ENCODE measurements around the gene PPP6R2.

The PPP6R2 gene

DNA sequence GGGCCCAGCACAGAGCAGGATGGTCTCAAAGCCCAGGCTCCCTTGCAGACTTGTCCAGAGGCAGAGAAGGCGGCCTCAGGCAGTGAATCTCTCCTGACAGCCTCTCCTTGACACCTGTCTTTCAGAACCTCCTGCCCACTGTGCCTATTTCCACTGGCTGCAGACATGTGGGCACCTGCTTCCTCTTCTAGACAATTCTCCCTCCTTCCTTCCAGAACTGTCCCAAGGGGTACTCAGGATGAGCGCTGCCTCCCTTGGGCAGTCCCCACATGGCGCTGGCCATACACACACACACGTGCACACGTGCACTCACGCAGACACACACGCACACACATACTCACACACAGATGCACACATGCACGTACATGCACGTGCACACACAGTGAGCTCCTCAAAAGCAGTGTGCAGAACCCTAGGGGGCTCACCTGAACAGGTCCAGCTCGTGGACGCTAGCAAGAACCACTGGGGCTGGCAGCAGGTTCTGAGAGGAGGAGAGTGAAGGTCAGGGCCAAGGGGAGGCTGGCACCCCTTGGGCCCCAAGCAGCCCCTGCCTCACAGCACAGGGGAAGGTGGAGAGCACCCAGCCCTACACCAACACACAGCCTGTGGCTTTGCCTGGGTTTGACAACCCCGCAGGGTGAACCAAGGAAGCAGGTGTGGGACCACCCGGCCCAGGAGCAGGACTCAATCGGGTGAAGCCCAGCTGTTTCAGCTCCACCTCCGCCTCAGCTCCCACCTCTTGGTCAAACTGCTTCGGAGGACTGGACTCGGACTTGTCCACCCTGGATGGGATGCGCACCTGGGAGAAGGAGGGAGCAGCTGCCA, 27.6 kb upstream of the PPP6R2 start:
- Histone ChIP-seq H3K27me3 (ENCODE audit: insufficient read depth, poor library complexity, severe bottlenecking) (no peaks in the 10 kb centered on the region), H3K9me3 (ENCODE audit: severe bottlenecking) (no peaks in the 10 kb centered on the region), H3K36me3 (ENCODE audit: low read depth) (no peaks in the 10 kb centered on the region), H3K4me1 (ENCODE audit: insufficient read depth, poor library complexity, severe bottlenecking) (peaks cover 10% of the 10 kb centered on the region), H3K4me3 (ENCODE audit: severe bottlenecking) (no peak overlapping the region), H3K27ac (ENCODE audit: poor library complexity, severe bottlenecking) (no peak overlapping the region)
- TF ChIP-seq, protein P1, sequence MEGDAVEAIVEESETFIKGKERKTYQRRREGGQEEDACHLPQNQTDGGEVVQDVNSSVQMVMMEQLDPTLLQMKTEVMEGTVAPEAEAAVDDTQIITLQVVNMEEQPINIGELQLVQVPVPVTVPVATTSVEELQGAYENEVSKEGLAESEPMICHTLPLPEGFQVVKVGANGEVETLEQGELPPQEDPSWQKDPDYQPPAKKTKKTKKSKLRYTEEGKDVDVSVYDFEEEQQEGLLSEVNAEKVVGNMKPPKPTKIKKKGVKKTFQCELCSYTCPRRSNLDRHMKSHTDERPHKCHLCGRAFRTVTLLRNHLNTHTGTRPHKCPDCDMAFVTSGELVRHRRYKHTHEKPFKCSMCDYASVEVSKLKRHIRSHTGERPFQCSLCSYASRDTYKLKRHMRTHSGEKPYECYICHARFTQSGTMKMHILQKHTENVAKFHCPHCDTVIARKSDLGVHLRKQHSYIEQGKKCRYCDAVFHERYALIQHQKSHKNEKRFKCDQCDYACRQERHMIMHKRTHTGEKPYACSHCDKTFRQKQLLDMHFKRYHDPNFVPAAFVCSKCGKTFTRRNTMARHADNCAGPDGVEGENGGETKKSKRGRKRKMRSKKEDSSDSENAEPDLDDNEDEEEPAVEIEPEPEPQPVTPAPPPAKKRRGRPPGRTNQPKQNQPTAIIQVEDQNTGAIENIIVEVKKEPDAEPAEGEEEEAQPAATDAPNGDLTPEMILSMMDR (IDR thresholded peaks at IDR 0.05; ENCODE audit: poor library complexity, severe bottlenecking), result no peak
- ATAC-seq (ENCODE audit: low read depth) (no peak), DNase-seq (ENCODE audit: low spot score) (no peak)

DNA sequence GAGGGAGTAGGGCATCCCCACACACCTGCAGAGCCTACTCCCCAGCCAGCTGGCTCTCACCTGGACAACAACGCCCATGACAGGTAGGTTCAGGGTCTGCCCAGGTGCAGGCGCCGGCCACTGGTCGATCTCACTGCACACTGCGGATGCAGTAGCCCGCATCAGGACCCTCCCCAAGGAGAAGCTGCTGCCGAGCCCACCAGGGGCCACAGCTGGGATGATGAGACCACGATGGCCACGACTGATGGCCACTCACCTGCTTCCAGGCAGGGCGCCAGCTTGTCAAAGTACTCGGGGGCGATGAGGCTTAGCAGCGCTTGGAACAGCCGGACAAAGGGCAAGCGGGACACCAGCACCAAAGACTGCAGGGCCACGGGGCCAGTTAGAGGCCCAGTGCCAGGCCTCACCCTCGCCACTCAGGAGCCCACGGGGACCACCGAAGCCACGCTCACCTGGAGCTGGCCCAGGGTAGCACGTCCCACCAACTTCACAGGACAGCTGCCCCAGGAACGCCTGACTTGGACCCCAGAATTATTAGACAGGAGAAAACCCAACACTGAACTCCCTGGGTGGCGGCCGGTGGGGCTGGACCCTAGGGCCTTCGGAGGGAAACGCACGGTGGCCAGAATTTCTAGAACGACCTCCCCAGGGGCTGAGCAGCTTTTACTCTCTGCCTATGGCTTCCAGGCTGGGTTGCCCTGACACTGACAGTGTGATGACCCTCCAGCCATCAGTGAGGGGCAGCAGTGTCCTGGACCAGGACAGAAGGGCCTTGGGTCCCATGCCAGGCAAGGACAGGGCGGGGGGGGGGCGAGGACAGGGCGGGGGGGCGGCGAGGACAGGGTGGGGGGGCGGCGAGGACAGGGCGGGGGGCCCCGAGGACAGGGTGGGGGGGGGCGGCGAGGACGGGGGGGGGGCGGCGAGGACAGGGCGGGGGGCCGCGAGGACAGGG, 26.7 kb upstream of the PPP6R2 start:
- peaks cover 10% of the 10 kb centered on the region for H3K4me1 ChIP-seq (ENCODE audit: insufficient read depth, poor library complexity, severe bottlenecking)
- H3K36me3 ChIP-seq (ENCODE audit: low read depth), result no peaks in the 10 kb centered on the region
- no peak overlapping the region for H3K27ac ChIP-seq (ENCODE audit: poor library complexity, severe bottlenecking)
- no peak for ATAC-seq (ENCODE audit: low read depth)
- no peaks in the 10 kb centered on the region for H3K27me3 ChIP-seq (ENCODE audit: insufficient read depth, poor library complexity, severe bottlenecking)
- H3K4me3 ChIP-seq (ENCODE audit: severe bottlenecking), result no peak overlapping the region
- no peak for DNase-seq (ENCODE audit: low spot score)
- TF ChIP-seq, protein P1 (IDR thresholded peaks at IDR 0.05; ENCODE audit: poor library complexity, severe bottlenecking), result no peak
- H3K9me3 ChIP-seq (ENCODE audit: severe bottlenecking), result no peaks in the 10 kb centered on the region

DNA sequence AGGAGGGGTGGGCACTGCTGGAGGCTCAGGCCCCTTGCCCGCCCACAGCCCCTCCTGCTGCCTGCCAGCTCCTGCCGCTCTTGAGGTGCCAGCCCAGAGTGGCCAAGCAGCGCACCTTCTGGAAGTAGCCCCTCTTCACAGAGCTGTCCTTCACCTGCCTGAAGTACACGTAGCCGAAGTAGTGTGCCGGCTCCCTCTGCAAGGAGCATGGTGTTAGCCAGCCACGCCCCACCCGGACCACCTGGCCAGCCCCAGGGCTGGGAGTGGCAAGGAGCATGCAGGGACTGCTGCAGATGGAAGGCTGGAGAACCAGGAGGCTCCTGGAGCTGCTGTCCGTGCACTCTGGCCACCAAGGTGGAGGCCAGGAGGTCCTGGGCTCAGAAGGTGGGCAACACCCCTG, 25.9 kb upstream of the PPP6R2 start:
- no peaks in the 10 kb centered on the region for H3K36me3 ChIP-seq (ENCODE audit: low read depth)
- H3K4me3 ChIP-seq (ENCODE audit: severe bottlenecking), result no peak overlapping the region
- ATAC-seq (ENCODE audit: low read depth), result peak; percentile 33; the same call in 2 of the 3 replicates
- H3K27ac ChIP-seq (ENCODE audit: poor library complexity, severe bottlenecking), result no peak overlapping the region
- peak; percentile 64 for DNase-seq (ENCODE audit: low spot score)
- TF ChIP-seq, protein P1 (IDR thresholded peaks at IDR 0.05; ENCODE audit: poor library complexity, severe bottlenecking), result no peak
- peaks cover 10% of the 10 kb centered on the region for H3K4me1 ChIP-seq (ENCODE audit: insufficient read depth, poor library complexity, severe bottlenecking)
- H3K9me3 ChIP-seq (ENCODE audit: severe bottlenecking), result no peaks in the 10 kb centered on the region
- H3K27me3 ChIP-seq (ENCODE audit: insufficient read depth, poor library complexity, severe bottlenecking), result no peaks in the 10 kb centered on the region

DNA sequence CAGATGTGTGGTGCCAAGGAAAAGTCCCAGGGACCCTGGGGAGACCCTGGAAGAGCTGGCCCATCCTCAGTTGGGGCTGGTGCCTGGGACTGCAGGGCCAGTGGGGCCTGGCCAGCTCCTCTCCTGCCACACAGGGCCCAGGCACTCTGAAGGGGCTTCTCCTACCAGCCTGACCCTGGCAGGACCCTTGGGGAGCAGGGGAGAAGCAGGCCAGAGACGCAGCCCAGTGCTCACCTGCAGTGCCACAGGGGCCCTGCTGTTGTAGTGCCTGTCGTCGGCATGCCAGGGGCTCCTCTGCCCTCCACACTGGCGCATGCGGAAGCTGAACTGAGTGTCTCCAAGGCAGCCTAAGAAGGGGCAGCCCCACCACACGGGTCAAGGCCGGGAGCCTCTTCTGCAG, 25.5 kb upstream of the PPP6R2 start:
- no peak overlapping the region for H3K4me3 ChIP-seq (ENCODE audit: severe bottlenecking)
- no peaks in the 10 kb centered on the region for H3K36me3 ChIP-seq (ENCODE audit: low read depth)
- no peaks in the 10 kb centered on the region for H3K9me3 ChIP-seq (ENCODE audit: severe bottlenecking)
- no peak for ATAC-seq (ENCODE audit: low read depth)
- H3K27me3 ChIP-seq (ENCODE audit: insufficient read depth, poor library complexity, severe bottlenecking), result no peaks in the 10 kb centered on the region
- H3K27ac ChIP-seq (ENCODE audit: poor library complexity, severe bottlenecking), result no peak overlapping the region
- TF ChIP-seq, protein P1 (IDR thresholded peaks at IDR 0.05; ENCODE audit: poor library complexity, severe bottlenecking), result no peak
- peaks cover 10% of the 10 kb centered on the region for H3K4me1 ChIP-seq (ENCODE audit: insufficient read depth, poor library complexity, severe bottlenecking)
- DNase-seq (ENCODE audit: low spot score), result no peak

Data from RWPE2 (cell line).